Colon (tissue), 2 donors: Measurements from ENCODE around the gene ANKMY1.
"Not testable (repeated sequence)": the region's sequence is repeated elsewhere in the genome, so short reads cannot be mapped to it uniquely, and the experiment has no call there.

Experiments
- FAIRE-seq: peaks from 2 replicates; lab custom pipeline; 2012; peaks lifted over from hg19 to GRCh38; lab: Jason Lieb, UNC
- donor health status: control.
- donor health status: control.

ANKMY1 gene

GRCh38 chr2:240568678-240569522 lies 11.1 kb upstream of the ANKMY1 start:
- no peak for FAIRE-seq

DNA sequence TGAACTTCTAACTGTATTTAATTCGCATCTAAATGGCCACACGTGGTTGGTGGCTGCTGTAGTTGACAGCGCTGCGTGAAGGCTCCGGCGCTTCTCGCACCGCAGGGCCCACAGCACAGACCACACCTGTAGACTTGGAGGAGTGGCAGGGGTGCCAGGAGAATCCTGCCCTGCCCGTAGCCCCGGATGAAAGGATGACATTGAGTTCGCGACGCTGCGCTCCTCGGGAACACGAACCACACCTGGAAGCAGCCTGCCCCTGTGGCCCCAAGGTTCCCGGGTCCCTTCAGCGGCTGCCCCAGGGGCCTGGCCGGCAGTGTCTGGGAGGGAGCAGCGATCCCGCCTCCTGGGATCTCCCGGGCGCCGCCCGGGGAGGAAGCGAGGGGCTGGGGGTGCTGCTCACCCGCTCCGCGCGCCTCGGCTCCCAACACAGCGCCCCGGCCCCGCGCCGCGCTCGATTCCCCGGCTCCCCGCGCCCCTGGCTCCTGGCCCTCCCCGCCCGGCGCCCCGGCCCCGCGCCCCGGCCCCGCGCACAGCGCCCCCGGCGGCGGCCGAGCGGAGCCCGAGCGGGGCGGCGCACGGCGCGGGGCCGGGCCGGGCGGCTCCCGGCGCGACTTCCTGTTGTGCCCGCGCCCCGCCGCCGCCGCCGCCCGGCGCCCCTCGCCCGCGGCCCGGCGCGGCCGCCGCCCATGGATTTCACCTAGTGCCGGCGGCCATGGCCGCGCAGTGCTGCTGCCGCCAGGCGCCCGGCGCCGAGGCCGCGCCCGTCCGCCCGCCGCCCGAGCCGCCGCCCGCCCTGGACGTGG lies 10.3 kb upstream of the ANKMY1 start, which contains the start of gene RNPEPL1:
RNPEPL1 (plus strand) TSS at position 613 of the 806 bp plus-strand sequence; CDS start at position 716, 103 bp downstream.
- FAIRE-seq = no peak

DNA sequence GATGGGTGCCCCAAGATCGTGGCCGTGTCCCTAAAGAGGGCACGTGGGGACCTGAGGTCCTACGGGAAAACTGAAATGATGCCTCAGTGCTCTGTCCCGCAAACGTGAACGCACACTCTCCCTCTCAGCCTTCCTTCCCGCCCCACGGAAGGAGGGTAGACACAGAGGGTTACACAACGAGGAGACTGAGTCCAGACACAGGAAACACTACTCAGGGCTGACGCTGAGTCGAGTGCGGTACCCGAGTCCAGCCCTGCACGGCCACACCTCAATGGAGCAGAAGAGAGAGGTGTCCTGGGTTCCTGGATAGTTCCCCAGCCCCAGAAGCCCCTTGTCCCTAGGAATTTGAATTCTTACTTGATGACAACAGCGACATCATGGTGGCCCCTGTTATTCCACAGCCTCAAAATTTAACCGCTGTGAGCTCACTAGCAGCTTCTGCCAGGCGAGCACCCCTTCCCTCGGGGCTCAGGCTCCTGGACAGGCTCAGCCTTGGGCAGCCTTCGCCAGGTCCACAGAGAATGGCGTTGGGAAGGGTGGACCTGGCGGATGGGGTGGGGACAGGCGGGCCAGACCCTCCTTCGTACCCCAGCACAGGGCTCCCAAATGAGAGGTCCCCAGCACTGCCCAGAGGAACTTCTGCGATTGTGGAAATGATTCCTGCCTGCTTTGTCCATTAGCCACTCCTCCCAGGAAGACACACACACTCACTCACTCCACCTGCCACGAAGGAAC lies 9.5 kb upstream of the ANKMY1 start:
- no peak for FAIRE-seq

GRCh38 chr2:240566203-240567136 lies 8.7 kb upstream of the ANKMY1 start:
- no peak for FAIRE-seq

DNA sequence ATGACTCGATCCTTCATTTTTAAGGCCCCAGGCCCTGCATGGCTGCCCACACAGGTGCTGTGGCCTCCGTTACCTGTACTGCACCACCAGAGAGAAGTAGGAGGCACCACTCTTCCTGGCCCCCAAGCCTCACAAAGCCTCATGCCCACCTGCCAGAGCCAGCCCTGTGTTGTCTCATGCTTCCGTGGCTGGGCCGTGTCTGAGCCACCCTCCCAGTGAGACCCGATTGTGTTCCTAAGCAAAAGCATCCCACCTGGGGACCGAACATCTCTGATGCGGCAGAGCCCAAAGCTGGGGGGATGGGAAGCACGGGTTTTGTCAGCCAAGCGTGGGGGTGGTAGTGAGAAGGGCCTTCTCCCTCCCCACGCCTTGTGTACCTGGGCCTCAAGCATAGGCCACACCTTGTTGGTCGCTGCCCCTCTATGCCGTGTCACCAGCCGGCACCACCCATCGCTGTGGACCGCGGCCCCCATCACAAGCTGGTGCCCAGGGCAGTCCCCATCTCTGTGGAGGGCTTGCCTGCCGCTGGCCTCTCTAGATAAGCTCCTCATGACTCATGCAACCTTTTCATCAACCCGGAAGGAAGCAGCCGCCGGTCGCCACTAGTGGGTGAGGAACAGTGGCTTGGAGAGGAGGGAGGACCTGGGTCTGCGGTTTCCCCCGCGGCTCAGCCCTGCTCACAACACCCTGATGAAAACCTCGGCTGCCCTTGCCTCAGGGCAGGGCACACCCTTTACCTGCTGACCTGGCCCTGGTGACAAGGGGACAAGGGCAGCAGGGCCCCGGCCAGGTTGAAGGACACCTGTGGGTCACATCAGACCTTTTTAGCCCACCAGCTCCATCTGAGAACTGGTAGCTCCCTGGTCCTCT lies 7.8 kb upstream of the ANKMY1 start:
- FAIRE-seq = no peak

DNA sequence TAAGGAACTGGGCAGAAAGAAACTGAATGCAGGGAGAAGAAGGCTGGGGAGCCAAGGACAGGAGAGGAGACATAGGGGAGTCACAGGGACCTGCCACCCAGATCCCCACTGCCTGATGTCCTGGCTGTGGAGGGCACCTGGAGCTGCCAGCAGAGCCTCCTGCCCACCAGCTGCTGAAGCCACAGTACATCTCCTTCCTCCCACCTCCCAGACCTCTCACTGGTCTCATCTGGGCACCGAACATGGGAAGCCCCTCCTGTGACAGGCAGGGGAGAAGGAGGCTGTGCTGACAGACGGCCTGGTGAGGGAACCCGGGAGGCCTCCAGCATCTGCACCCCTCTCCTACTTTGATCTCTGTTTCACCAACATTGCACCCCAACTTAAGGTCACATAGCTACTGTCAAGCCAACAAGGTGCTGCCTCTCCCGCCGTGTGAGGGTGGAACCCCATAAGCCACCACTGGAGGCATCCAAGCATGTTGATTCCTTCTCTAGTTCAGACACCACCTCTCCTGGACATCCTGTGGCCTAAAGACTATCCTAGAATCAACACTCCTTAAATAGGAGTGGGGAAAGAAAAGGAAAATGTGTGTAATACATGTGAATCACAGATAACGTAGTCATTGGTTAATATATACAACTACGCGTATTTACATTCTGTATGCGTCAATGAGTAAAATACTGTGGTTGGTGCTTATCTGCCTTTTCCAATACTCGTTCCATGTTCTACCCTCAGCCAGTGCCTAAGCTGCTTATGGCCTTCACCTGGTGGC lies 7.0 kb upstream of the ANKMY1 start:
- FAIRE-seq = no peak

GRCh38 chr2:240563951-240564560 lies 6.3 kb upstream of the ANKMY1 start:
- no peak for FAIRE-seq

- not testable (repeated sequence) for FAIRE-seq
Measured at GRCh38 chr2:240563231-240563630, 5.4 kb upstream of the ANKMY1 start.

GRCh38 chr2:240561325-240561971 lies 3.7 kb upstream of the ANKMY1 start:
- no peak for FAIRE-seq

- FAIRE-seq = no peak
Measured at GRCh38 chr2:240560480-240561324, 2.9 kb upstream of the ANKMY1 start.

- FAIRE-seq = no peak
Measured at GRCh38 chr2:240560084-240560479, 2.3 kb upstream of the ANKMY1 start, which contains the start of gene DUSP28. Gene DUSP28 (plus strand): TSS chr2:240560357. CDS start chr2:240560685, 328 bp downstream.

GRCh38 chr2:240559286-240559685 lies 1.5 kb upstream of the ANKMY1 start:
- FAIRE-seq = no peak

GRCh38 chr2:240558236-240558761 lies 511 bp upstream of the ANKMY1 start:
- no peak for FAIRE-seq

GRCh38 chr2:240557101-240557751 lies 562 bp downstream of the ANKMY1 start:
- FAIRE-seq = no peak

DNA sequence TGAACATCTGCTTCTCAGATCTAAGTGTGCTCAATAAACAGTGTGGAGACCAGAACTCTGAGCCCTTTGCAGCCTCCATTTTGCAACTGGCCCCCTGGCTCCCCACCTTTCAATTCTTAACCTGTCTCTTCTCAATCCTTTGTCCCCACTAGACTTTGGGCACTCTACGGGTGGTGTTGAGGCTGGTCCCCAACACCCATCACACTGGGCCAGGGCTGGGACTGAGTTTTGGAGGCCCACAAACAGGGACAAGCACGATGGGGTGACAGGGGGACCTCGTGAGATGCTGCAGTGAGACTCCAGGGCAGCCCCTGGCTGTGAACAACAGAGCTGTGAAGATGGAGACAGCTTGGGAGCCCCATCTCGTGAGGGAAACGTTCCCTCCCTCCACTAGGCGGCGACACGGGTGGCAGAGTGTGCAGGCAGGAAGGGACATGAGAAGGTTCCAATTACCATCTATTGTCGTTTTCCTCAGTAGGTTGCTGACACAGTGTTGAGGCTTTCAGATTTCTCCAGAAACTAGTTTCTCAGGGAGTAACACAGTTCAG lies 1.2 kb downstream of the ANKMY1 start:
- no peak for FAIRE-seq

DNA sequence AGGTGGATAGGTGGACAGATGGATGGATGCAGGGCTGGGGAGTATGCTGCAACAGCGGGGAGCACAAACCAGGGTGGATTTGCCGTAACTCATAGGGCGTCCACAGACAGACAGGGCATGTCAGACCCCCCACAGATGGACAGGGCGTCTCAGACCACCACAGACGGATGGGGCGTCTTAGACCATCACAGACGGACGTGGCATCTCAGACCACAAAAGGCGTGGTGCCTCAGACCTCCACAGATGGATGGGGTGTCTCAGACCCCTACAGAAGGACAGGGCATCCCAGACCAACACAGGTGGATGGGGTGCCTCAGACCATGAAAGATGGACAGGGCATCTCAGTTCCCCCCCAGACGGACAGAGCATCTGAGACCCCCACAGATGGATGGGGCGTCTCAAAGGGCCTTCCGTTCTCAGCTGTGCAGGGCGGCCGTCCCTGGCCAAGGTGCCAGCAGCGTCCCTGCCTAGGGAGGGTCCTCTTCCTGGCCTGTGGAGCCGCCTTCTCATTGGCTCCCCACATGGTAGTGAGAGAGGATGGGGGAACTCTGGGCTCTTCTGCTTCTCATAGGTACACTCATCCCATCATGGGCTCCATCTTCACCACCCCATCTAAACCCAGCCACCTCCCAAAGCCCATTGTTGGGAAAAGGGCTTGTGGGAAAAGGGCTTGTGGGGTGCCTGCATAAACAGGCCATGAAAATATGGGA lies 2.1 kb downstream of the ANKMY1 start:
- FAIRE-seq = no peak
